HepG2 (cell line): ENCODE data around the gene PLXNB2. TPM values are rescaled to one million over a fixed set of nuclear protein-coding genes. Genes with fewer than 3 reads are reported as not detected.

Experiments used
- ATAC-seq: fragments of 200-7000 bp; cut with Tn5 transposase; 3 replicates; pipeline ENCODE4 v1.9.1; 2020; ENCODE audit warnings: mild to moderate bottlenecking, moderate library complexity
- BruUV-seq: library from RNA; stranded (reverse); fragments of 400-500 nt; replicated peaks from 2 replicates; lab custom pipeline; 2021; lab: Mats Ljungman, UMichigan
- CTCF ChIA-PET: fragments of 300-600 bp; formaldehyde crosslinking; extraction: SDS; loops from one replicate; lab custom pipeline; 2021; ENCODE audit warnings: low total read pairs, inconsistent platforms, low intra/inter-chr PET ratio; lab: Yijun Ruan, JAX
- POLR2A ChIA-PET: fragments of 350-600 bp; sonication (Branson Sonifier 250); formaldehyde crosslinking; loops from one replicate; lab custom pipeline; 2020; ENCODE audit warnings: antibody characterized with exemption, inconsistent platforms; lab: Yijun Ruan, JAX
- DNase-seq: peaks from one replicate; pipeline ENCODE4 v3.0.0-alpha.2; 2015; ENCODE audit warnings: low spot score
- FAIRE-seq: peaks from 3 replicates; lab custom pipeline; 2011; peaks lifted over from hg19 to GRCh38; lab: Jason Lieb, UNC
- H2AFZ ChIP-seq: one replicate; pipeline ENCODE4 v1.6.1; 2011; ENCODE audit warnings: low read length, inconsistent platforms
- H3K27ac ChIP-seq: fragments of 300-600 bp; 3 replicates; pipeline ENCODE4 v1.8.0; 2011; ENCODE audit warnings: mixed run types, mild to moderate bottlenecking, mixed read lengths, low read length, inconsistent platforms; ENCODE audit not compliant: insufficient read depth; ENCODE audit errors: extremely low read length
- H3K27me3 ChIP-seq, 2 experiments: fragments of 200-600 bp in 1 of 2; 2 replicates in 1 of 2; 3 replicates in 1 of 2; pipeline versions ENCODE4 v1.6.0 to v1.8.0; 2011; ENCODE audit warnings: low read length in 2 of 2, mild to moderate bottlenecking in 2 of 2, moderate library complexity in 2 of 2, inconsistent platforms in 1 of 2; ENCODE audit not compliant: insufficient read depth in 2 of 2, control insufficient read depth in 1 of 2
- H3K36me3 ChIP-seq, 2 experiments: fragments of 200-600 bp in 1 of 2; replicated peaks in 1 of 2; 2 replicates in 1 of 2; 3 replicates in 1 of 2; pipeline versions ENCODE4 v1.5.1 to v1.8.0; 2011; ENCODE audit warnings: low read length in 2 of 2, inconsistent platforms in 1 of 2; ENCODE audit not compliant: insufficient read depth in 2 of 2, control insufficient read depth in 1 of 2
- H3K4me1 ChIP-seq: 2 replicates; pipeline ENCODE4 v1.5.1; 2012; ENCODE audit warnings: low read length, inconsistent platforms; ENCODE audit not compliant: insufficient read depth
- H3K4me2 ChIP-seq: 2 replicates; pipeline ENCODE4 v1.6.0; 2011; ENCODE audit warnings: low read depth, low read length, inconsistent platforms
- H3K4me3 ChIP-seq, 3 experiments: fragments of 200-600 bp in 1 of 3; sonication (generic), shearing (Covaris generic) in 1 of 3; replicated peaks in 1 of 3; 2 replicates each; pipeline ENCODE4 v1.5.1; 2011 to 2016; ENCODE audit warnings: low read length in 3 of 3, inconsistent platforms in 2 of 3, low read depth in 2 of 3, mild to moderate bottlenecking in 2 of 3, control low read depth in 1 of 3, mixed read lengths in 1 of 3; ENCODE audit not compliant: insufficient read depth in 1 of 3
- H3K79me2 ChIP-seq: one replicate; pipeline ENCODE4 v1.6.1; 2011; ENCODE audit warnings: low read length, inconsistent platforms; ENCODE audit not compliant: insufficient read depth
- H3K9ac ChIP-seq: 2 replicates; pipeline ENCODE4 v1.6.0; 2011; ENCODE audit warnings: mild to moderate bottlenecking, low read depth, low read length, inconsistent platforms; ENCODE audit not compliant: insufficient read depth
- H3K9me3 ChIP-seq: 2 replicates; pipeline ENCODE4 v1.5.1; 2012; ENCODE audit warnings: mild to moderate bottlenecking, low read length
- H4K20me1 ChIP-seq: 2 replicates; pipeline ENCODE4 v1.6.0; 2011; ENCODE audit warnings: inconsistent platforms, mild to moderate bottlenecking, low read length, moderate library complexity; ENCODE audit not compliant: insufficient read depth
- DDIT3 ChIP-seq: sonication (generic); formaldehyde crosslinking; IDR thresholded peaks from 2 replicates; pipeline ENCODE4 v1.4.0; 2020; ENCODE audit warnings: mild to moderate bottlenecking, missing genetic modification reagents
- ELK4 ChIP-seq: sonication (generic); formaldehyde crosslinking; IDR thresholded peaks from 2 replicates; pipeline ENCODE4 v1.9.0; 2021; ENCODE audit warnings: missing genetic modification reagents, borderline replicate concordance
- RAD21 ChIP-seq: fragments of 450-650 bp; formaldehyde crosslinking; IDR thresholded peaks from 2 replicates; pipeline ENCODE4 v1.5.0; 2020; ENCODE audit warnings: mild to moderate bottlenecking
- SCMH1 ChIP-seq: sonication (generic); formaldehyde crosslinking; IDR thresholded peaks from 2 replicates; pipeline ENCODE4 v1.9.0; 2021; ENCODE audit warnings: missing genetic modification reagents, mild to moderate bottlenecking, borderline replicate concordance
- SIN3A ChIP-seq: IDR thresholded peaks from 2 replicates; pipeline ENCODE4 v1.6.1; 2011; ENCODE audit warnings: low read depth, mild to moderate bottlenecking, control low read depth, low read length, borderline replicate concordance
- TSC22D2 ChIP-seq: sonication (generic); formaldehyde crosslinking; IDR thresholded peaks from 2 replicates; pipeline ENCODE4 v1.5.1; 2020; ENCODE audit warnings: missing genetic modification reagents, mild to moderate bottlenecking, borderline replicate concordance
- ZBTB37 ChIP-seq: sonication (generic); formaldehyde crosslinking; IDR thresholded peaks from 2 replicates; pipeline ENCODE4 v1.4.0; 2020; ENCODE audit warnings: mild to moderate bottlenecking, missing genetic modification reagents
- ZNF674 ChIP-seq: sonication (generic); formaldehyde crosslinking; IDR thresholded peaks from 2 replicates; pipeline ENCODE4 v1.5.0; 2020; ENCODE audit warnings: low read depth, mild to moderate bottlenecking, missing genetic modification reagents
- WGBS: methylation state at CpG from one replicate; pipeline ENCODE4 v1.1.6; 2017; ENCODE audit warnings: low lambda C conversion rate; 5-methylcytosine and 5-hydroxymethylcytosine counted together
- in situ Hi-C: cut with HindIII; loops from 2 replicates; pipeline ENCODE4 v1.10.0; 2017; ENCODE audit warnings: low pct_unique_long_range_greater_than_20kb; ENCODE audit not compliant: extremely low pct_ligation_motif_present
- intact Hi-C: fragments of 100-400 bp; cut with micrococcal nuclease; formaldehyde crosslinking; loops from one replicate; pipeline ENCODE4 v1.10.0; 2022; ENCODE audit not compliant: unreplicated experiment
- polyA plus RNA-seq, 8 experiments: library from polyadenylated mRNA; depleted of rRNA in 3 of 8; stranded (reverse) in 7 of 8; unstranded in 1 of 8; fragments of >200 nt; fragmentation: Illumina TruSeq in 4 of 8; extraction: Trizol in 4 of 8; gene quantifications; 2 replicates each; pipeline versions ENCODE4 v1.2.1 to v1.2.3, GENCODE V29; 2011 to 2016; ENCODE audit warnings: low read depth in 4 of 8, missing spikeins in 1 of 8, mixed read lengths in 1 of 8; ENCODE audit not compliant: insufficient read depth in 1 of 8
- total RNA-seq, 5 experiments: library from RNA; depleted of rRNA; stranded (reverse); fragments of >200 nt; fragmentation: Illumina TruSeq; extraction: Trizol; gene quantifications; 2 replicates each; pipeline ENCODE4 v1.2.3, GENCODE V29; 2016; ENCODE audit warnings: low read depth in 1 of 5

The PLXNB2 gene
- total and polyA plus RNA-seq, 2 of the 13 experiments (the other 11 are each of a cell fraction or from before 2014, with no cell fraction given) = 32.6 to 68.9 TPM

GRCh38 chr22:50356186-50356585 is 48.7 kb upstream of the PLXNB2 start:
- Histone ChIP-seq H3K27ac (no peak overlapping the region), H3K9me3 (no peaks in the 10 kb centered on the region), H4K20me1 (peaks cover 6% of the 10 kb centered on the region), H3K36me3 (peaks cover 5 to 15% of the 10 kb centered on the region in 2 experiments)
- WGBS = 95% methylated on average over 8 of the region's 8 CpGs
- in situ Hi-C loops = no loop called here
- CTCF ChIA-PET = no interaction called here
- ATAC-seq = no peak
- TF ChIP-seq SCMH1 (CRISPR knock-in tag) (no peak), ZBTB37 (CRISPR knock-in tag) (no peak), TSC22D2 (CRISPR knock-in tag) (no peak), DDIT3 (no peak), ELK4 (CRISPR knock-in tag) (no peak), ZNF674 (CRISPR knock-in tag) (no peak), RAD21 (CRISPR knock-in tag) (no peak), SIN3A (no peak)
- TF ChIP-seq, all 625 proteins: peak for 0
- POLR2A ChIA-PET = no interaction called here
- H3K4me1 ChIP-seq = peaks cover 13% of the 10 kb centered on the region
- no peaks in the 10 kb centered on the region for H3K27me3 ChIP-seq
- DNase-seq (no peak), FAIRE-seq (no peak)
- H3K9ac ChIP-seq = no peak overlapping the region
- H2AFZ ChIP-seq = no peak overlapping the region
- H3K79me2 ChIP-seq = peaks cover 46% of the 10 kb centered on the region
- H3K4me3 ChIP-seq = no peak overlapping the region
- no TSS peak for BruUV-seq
- H3K4me2 ChIP-seq = no peak overlapping the region
- intact Hi-C loops = no loop called here
